Natural killer cell (primary cell): ENCODE data around the gene VWA5B2. TPM values are rescaled to one million over a fixed set of nuclear protein-coding genes. Genes with fewer than 3 reads are reported as not detected.

Experiments
- ATAC-seq, 3 donors: fragments of 150-1000 bp in 2 of 3; fragments of 200-7000 bp in 1 of 3; cut with Tn5 transposase; 1 replicate in 1 of 3; 2 replicates in 2 of 3; pipeline ENCODE4 v1.10.0; 2021; ENCODE audit warnings: mild to moderate bottlenecking in 2 of 3, moderate library complexity in 2 of 3
- DNase-seq, 2 donors: peaks; one replicate each; pipeline versions ENCODE4 v3.0.0 to v3.0.0-alpha.2; 2013 to 2021; ENCODE audit warnings: mixed read lengths in 1 of 2
- H3K27ac ChIP-seq: one replicate; pipeline ENCODE4 v1.5.1; 2013; ENCODE audit warnings: mild to moderate bottlenecking, low read length
- H3K27me3 ChIP-seq: one replicate; pipeline ENCODE4 v1.6.1; 2013; ENCODE audit warnings: low read length; ENCODE audit not compliant: control insufficient read depth, insufficient read depth
- H3K36me3 ChIP-seq: one replicate; pipeline ENCODE4 v1.6.1; 2013; ENCODE audit warnings: low read length; ENCODE audit not compliant: control insufficient read depth, insufficient read depth
- H3K4me1 ChIP-seq: one replicate; pipeline ENCODE4 v1.6.1; 2013; ENCODE audit warnings: low read length; ENCODE audit not compliant: control insufficient read depth, insufficient read depth
- H3K4me3 ChIP-seq: one replicate; pipeline ENCODE4 v1.5.1; 2013; ENCODE audit warnings: low read length
- H3K9me3 ChIP-seq: one replicate; pipeline ENCODE4 v1.6.1; 2013; ENCODE audit warnings: low read length; ENCODE audit not compliant: control insufficient read depth, insufficient read depth
- H3K27ac Mint-ChIP-seq, 2 donors: one replicate each; pipeline ENCODE4 v1.8.0; 2022; ENCODE audit warnings: mild to moderate bottlenecking in 2 of 2, mixed read lengths in 2 of 2, moderate library complexity in 1 of 2
- H3K27me3 Mint-ChIP-seq, 2 donors: one replicate each; pipeline ENCODE4 v1.8.0; 2022; ENCODE audit warnings: low read depth in 2 of 2, mixed read lengths in 2 of 2
- H3K36me3 Mint-ChIP-seq: one replicate; pipeline ENCODE4 v1.8.0; 2022; ENCODE audit warnings: mixed read lengths
- H3K4me1 Mint-ChIP-seq, 2 donors: one replicate each; pipeline ENCODE4 v1.8.0; 2022; ENCODE audit warnings: mixed read lengths in 2 of 2
- H3K4me3 Mint-ChIP-seq: one replicate; pipeline ENCODE4 v1.8.0; 2022; ENCODE audit warnings: mild to moderate bottlenecking, moderate library complexity, mixed read lengths
- H3K9me3 Mint-ChIP-seq, 2 donors: one replicate each; pipeline ENCODE4 v1.8.0; 2022; ENCODE audit warnings: mixed read lengths in 2 of 2
- CTCF ChIP-seq: fragments of 200-600 bp; IDR thresholded peaks from one replicate; pipeline ENCODE4 v1.8.0; 2022; ENCODE audit warnings: antibody characterized with exemption
- WGBS: methylation state at CpG from one replicate; pipeline ENCODE4 v1.1.7; 2013; ENCODE audit warnings: missing lambda C conversion rate; ENCODE audit not compliant: insufficient coverage; 5-methylcytosine and 5-hydroxymethylcytosine counted together
- intact Hi-C: fragments of 100-400 bp; cut with micrococcal nuclease; formaldehyde crosslinking; loops from one replicate; pipeline ENCODE4 v1.14.2; 2022
- total RNA-seq, 4 donors: library from RNA; stranded (reverse); fragments of 120-200 nt in 1 of 4; gene quantifications; one replicate each; pipeline versions ENCODE4 v1.2.3 to v1.2.4, GENCODE V29; 2013 to 2022

VWA5B2 gene
- total RNA-seq, 3 donors from 2014 or later (not counting 1 experiment from before 2014, with no cell fraction given): 0.14 to 0.23 TPM; not detected in 1

- intact Hi-C loops: loop anchor here (10.0 kb wide), 2 partner anchors 107 to 347 kb away; partner anchors contain the start of gene EIF2B5
- TF ChIP-seq CTCF: no peak
- H3K27ac ChIP-seq: no peak overlapping the region
- H3K27me3 Mint-ChIP-seq: no peaks in the 10 kb centered on the region
- H3K9me3 ChIP-seq: no peaks in the 10 kb centered on the region
- ATAC-seq (peak in 1 of 3 donors; percentile 38), DNase-seq (peak in 1 of 2 donors; percentile 34)
- no peak overlapping the region for H3K4me3 ChIP-seq
- H3K4me1 Mint-ChIP-seq: peaks cover 0 to 12% of the 10 kb centered on the region in 2 donors
- no peak overlapping the region for H3K4me3 Mint-ChIP-seq
- H3K27me3 ChIP-seq: no peaks in the 10 kb centered on the region
- no peaks in the 10 kb centered on the region for H3K9me3 Mint-ChIP-seq
- H3K36me3 ChIP-seq: peaks cover 37% of the 10 kb centered on the region
- WGBS: 83% methylated on average over 46 of the region's 46 CpGs
- H3K27ac Mint-ChIP-seq: no peak overlapping the region
- H3K4me1 ChIP-seq: no peaks in the 10 kb centered on the region
- peaks cover 12% of the 10 kb centered on the region for H3K36me3 Mint-ChIP-seq
Observed at GRCh38 chr3:184241447-184242296, 12.3 kb downstream of the VWA5B2 start.

GRCh38 chr3:184242297-184242685, 12.9 kb downstream of the VWA5B2 start:
- TF ChIP-seq CTCF: no peak
- DNase-seq: no peak

GRCh38 chr3:184248454-184249411, 19.3 kb downstream of the VWA5B2 start, which contains the start of gene ALG3:
Gene ALG3, minus strand, starts transcription at chr3:184248962. Its CDS starts 22 bp downstream, at chr3:184248940.
- peak within 1 kb of the TSS; percentile 100 for H3K4me3 Mint-ChIP-seq
- H3K36me3 ChIP-seq: peaks cover 19% of the 10 kb centered on the region
- peak within 1 kb of the TSS; percentile 76 for H3K4me3 ChIP-seq
- peaks cover 21 to 25% of the 10 kb centered on the region in 2 donors for H3K4me1 Mint-ChIP-seq
- H3K9me3 Mint-ChIP-seq: no peaks in the 10 kb centered on the region
- no peak for TF ChIP-seq CTCF
- H3K27me3 ChIP-seq: no peaks in the 10 kb centered on the region
- DNase-seq (peak; percentile 86 to 95), ATAC-seq (peak; percentile 66 to 81 (median 66))
- H3K36me3 Mint-ChIP-seq: peaks cover 12% of the 10 kb centered on the region
- no peaks in the 10 kb centered on the region for H3K9me3 ChIP-seq
- H3K4me1 ChIP-seq: peaks cover 20% of the 10 kb centered on the region
- peak within 1 kb of the TSS; percentile 94 to 99 for H3K27ac Mint-ChIP-seq
- peak within 1 kb of the TSS; percentile 62 for H3K27ac ChIP-seq
- WGBS: under 1% methylated on average over 48 of the region's 49 CpGs
- no peaks in the 10 kb centered on the region for H3K27me3 Mint-ChIP-seq
- intact Hi-C loops: loop anchor here (1.0 to 10.0 kb wide), 5 partner anchors 63 to 354 kb away; partner anchors contain the start of genes AP2M1 and EIF2B5

More at GRCh38 chr3:184242297-184242685, 12.9 kb downstream of the VWA5B2 start:
- H3K27me3 ChIP-seq: no peaks in the 10 kb centered on the region
- Mint-ChIP-seq H3K9me3 (no peaks in the 10 kb centered on the region), H3K27me3 (no peaks in the 10 kb centered on the region), H3K36me3 (peaks cover 12% of the 10 kb centered on the region), H3K4me1 (peaks cover 0 to 12% of the 10 kb centered on the region in 2 donors), H3K4me3 (no peak overlapping the region), H3K27ac (no peak overlapping the region)
- no peak for ATAC-seq
- no peak overlapping the region for H3K27ac ChIP-seq
- H3K4me1 ChIP-seq: no peaks in the 10 kb centered on the region
- H3K4me3 ChIP-seq: no peak overlapping the region
- WGBS: 96% methylated on average over 5 of the region's 5 CpGs
- H3K36me3 ChIP-seq: peaks cover 37% of the 10 kb centered on the region
- no peaks in the 10 kb centered on the region for H3K9me3 ChIP-seq
- intact Hi-C loops: loop anchor here (10.0 kb wide), 2 partner anchors 107 to 347 kb away; partner anchors contain the start of gene EIF2B5
